ENCODE measurements around the gene TUBA1C. TPM values are rescaled to one million over a fixed set of nuclear protein-coding genes. Genes with fewer than 3 reads are reported as not detected.
"Not testable (repeated sequence)": the region's sequence is repeated elsewhere in the genome, so short reads cannot be mapped to it uniquely, and the experiment has no call there.

The TUBA1C gene
- polyA plus RNA-seq, 1 donor (not counting 4 experiments of a cell fraction or from before 2014, with no cell fraction given) = 1,922 TPM

- Histone ChIP-seq H3K4me2 (ENCODE audit: control insufficient read depth, extremely low read depth, insufficient read depth, low read depth, low read length) (no peak overlapping the region), H3K4me3 (ENCODE audit: control insufficient read depth in 2 of 3, extremely low read depth in 1 of 3, insufficient read depth in 2 of 3, low read depth in 1 of 3, low read length in 3 of 3) (no peak overlapping the region), H3K9me3 (ENCODE audit: control insufficient read depth, low read depth, low read length) (no peaks in the 10 kb centered on the region), H2AFZ (ENCODE audit: control insufficient read depth, low read length) (no peak overlapping the region), H3K36me3 (ENCODE audit: control insufficient read depth in 2 of 2, extremely low read depth in 1 of 2, insufficient read depth in 2 of 2, low read length in 2 of 2) (no peaks in the 10 kb centered on the region), H3K79me2 (ENCODE audit: control insufficient read depth, insufficient read depth, low read length) (no peaks in the 10 kb centered on the region), H3K27me3 (ENCODE audit: control insufficient read depth, extremely low read depth, insufficient read depth, low read length) (no peaks in the 10 kb centered on the region), H3K27ac (ENCODE audit: control insufficient read depth, insufficient read depth, low read length) (no peak overlapping the region), H3K9ac (ENCODE audit: control insufficient read depth, extremely low read depth, insufficient read depth, low read length) (no peak overlapping the region), H3K4me1 (ENCODE audit: control insufficient read depth, extremely low read depth, insufficient read depth, low read length) (peaks cover 23% of the 10 kb centered on the region), H4K20me1 (ENCODE audit: control insufficient read depth, extremely low read depth, insufficient read depth, low read length) (no peaks in the 10 kb centered on the region), H3K9me1 (ENCODE audit: control insufficient read depth, extremely low read depth, insufficient read depth, low read length) (no peaks in the 10 kb centered on the region)
- FAIRE-seq = no peak
- TF ChIP-seq CTCF (optimal IDR thresholded peaks at IDR 0.05 in 1 of 3, IDR thresholded peaks at IDR 0.05 in 1 of 3, conservative IDR thresholded peaks at IDR 0.05 in 1 of 3; ENCODE audit: extremely low read depth in 1 of 3, insufficient read depth in 2 of 3, low read length in 3 of 3) (no peak), EZH2 (IDR thresholded peaks at IDR 0.05; ENCODE audit: low read length) (no peak)
- no peak for DNase-seq (ENCODE audit: low read depth, low spot score)
- dilution Hi-C loops (cut with MboI; ENCODE audit: extremely low pct_ligation_motif_present, low sequenced_read_pairs) = no loop called here
Observed at GRCh38 chr12:49255857-49256637, 8.8 kb upstream of the TUBA1C start.

- H3K27me3 ChIP-seq (ENCODE audit: control insufficient read depth, extremely low read depth, insufficient read depth, low read length); H3K9me1 ChIP-seq (ENCODE audit: control insufficient read depth, extremely low read depth, insufficient read depth, low read length); H3K4me3 ChIP-seq (ENCODE audit: control insufficient read depth in 2 of 3, extremely low read depth in 1 of 3, insufficient read depth in 2 of 3, low read depth in 1 of 3, low read length in 3 of 3); DNase-seq (ENCODE audit: low read depth, low spot score); H3K36me3 ChIP-seq (ENCODE audit: control insufficient read depth in 2 of 2, extremely low read depth in 1 of 2, insufficient read depth in 2 of 2, low read length in 2 of 2); H4K20me1 ChIP-seq (ENCODE audit: control insufficient read depth, extremely low read depth, insufficient read depth, low read length); H3K4me2 ChIP-seq (ENCODE audit: control insufficient read depth, extremely low read depth, insufficient read depth, low read depth, low read length); FAIRE-seq; H3K27ac ChIP-seq (ENCODE audit: control insufficient read depth, insufficient read depth, low read length); dilution Hi-C loops (cut with MboI; ENCODE audit: extremely low pct_ligation_motif_present, low sequenced_read_pairs); H2AFZ ChIP-seq (ENCODE audit: control insufficient read depth, low read length); H3K9me3 ChIP-seq (ENCODE audit: control insufficient read depth, low read depth, low read length); H3K9ac ChIP-seq (ENCODE audit: control insufficient read depth, extremely low read depth, insufficient read depth, low read length); H3K79me2 ChIP-seq (ENCODE audit: control insufficient read depth, insufficient read depth, low read length): not testable (repeated sequence)
- peaks cover 33% of the 10 kb centered on the region for H3K4me1 ChIP-seq (ENCODE audit: control insufficient read depth, extremely low read depth, insufficient read depth, low read length)
Observed at GRCh38 chr12:49257508-49258184, 7.2 kb upstream of the TUBA1C start.
